ENCODE data around the gene GNAQ. TPM values are rescaled to one million over a fixed set of nuclear protein-coding genes. Genes with fewer than 3 reads are reported as not detected.

GNAQ gene
- total and polyA plus RNA-seq, 2 donors (not counting 1 experiment from before 2014, with no cell fraction given) = 30.4 to 74.3 TPM

- DNase-seq (ENCODE audit: low read depth in 2 of 2) = peak; percentile 95 to 97
- H3K9me3 ChIP-seq (ENCODE audit: control insufficient read depth, insufficient read depth, low read depth, low read length) = no peaks in the 10 kb centered on the region
- peak overlapping the region; percentile 86 for H2AFZ ChIP-seq (ENCODE audit: low read length)
- H4K20me1 ChIP-seq (ENCODE audit: control insufficient read depth, extremely low read depth, insufficient read depth, low read length) = no peaks in the 10 kb centered on the region
- peaks cover 3% of the 10 kb centered on the region for H3K4me1 ChIP-seq (ENCODE audit: control insufficient read depth, extremely low read depth, insufficient read depth, low read length)
- H3K79me2 ChIP-seq (ENCODE audit: control insufficient read depth, insufficient read depth, low read length) = peaks cover 36% of the 10 kb centered on the region
- no peak for TF ChIP-seq EZH2 (IDR thresholded peaks at IDR 0.05; ENCODE audit: low read length, missing control alignments)
- TF ChIP-seq, protein P1, sequence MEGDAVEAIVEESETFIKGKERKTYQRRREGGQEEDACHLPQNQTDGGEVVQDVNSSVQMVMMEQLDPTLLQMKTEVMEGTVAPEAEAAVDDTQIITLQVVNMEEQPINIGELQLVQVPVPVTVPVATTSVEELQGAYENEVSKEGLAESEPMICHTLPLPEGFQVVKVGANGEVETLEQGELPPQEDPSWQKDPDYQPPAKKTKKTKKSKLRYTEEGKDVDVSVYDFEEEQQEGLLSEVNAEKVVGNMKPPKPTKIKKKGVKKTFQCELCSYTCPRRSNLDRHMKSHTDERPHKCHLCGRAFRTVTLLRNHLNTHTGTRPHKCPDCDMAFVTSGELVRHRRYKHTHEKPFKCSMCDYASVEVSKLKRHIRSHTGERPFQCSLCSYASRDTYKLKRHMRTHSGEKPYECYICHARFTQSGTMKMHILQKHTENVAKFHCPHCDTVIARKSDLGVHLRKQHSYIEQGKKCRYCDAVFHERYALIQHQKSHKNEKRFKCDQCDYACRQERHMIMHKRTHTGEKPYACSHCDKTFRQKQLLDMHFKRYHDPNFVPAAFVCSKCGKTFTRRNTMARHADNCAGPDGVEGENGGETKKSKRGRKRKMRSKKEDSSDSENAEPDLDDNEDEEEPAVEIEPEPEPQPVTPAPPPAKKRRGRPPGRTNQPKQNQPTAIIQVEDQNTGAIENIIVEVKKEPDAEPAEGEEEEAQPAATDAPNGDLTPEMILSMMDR (conservative IDR thresholded peaks at IDR 0.05 in 1 of 2, IDR thresholded peaks at IDR 0.05 in 1 of 2; ENCODE audit: low read depth in 1 of 2, low read length in 2 of 2) = no peak
- no peaks in the 10 kb centered on the region for H3K27me3 ChIP-seq (ENCODE audit: control insufficient read depth, insufficient read depth, low read length)
- peak overlapping the region; percentile 79 for H3K9ac ChIP-seq (ENCODE audit: insufficient read depth, low read length)
- peak overlapping the region; percentile 82 for H3K27ac ChIP-seq (ENCODE audit: insufficient read depth, low read length)
- H3K4me2 ChIP-seq (ENCODE audit: extremely low read depth, insufficient read depth, low read length) = peak overlapping the region; percentile 88
- H3K4me3 ChIP-seq (replicated peaks in 1 of 4; ENCODE audit: control extremely low read depth in 1 of 4, insufficient read depth in 1 of 4, low read depth in 3 of 4, low read length in 4 of 4) = peak overlapping the region; percentile 54 to 83 (median 74)
- no peaks in the 10 kb centered on the region for H3K36me3 ChIP-seq (ENCODE audit: control insufficient read depth, insufficient read depth, low read length)
Observed at GRCh38 chr9:78031893-78032729, 500 bp upstream of the GNAQ start.

GRCh38 chr9:78030553-78031443, 813 bp downstream of the GNAQ start:
- Histone ChIP-seq H3K9ac (ENCODE audit: insufficient read depth, low read length) (peak overlapping the region; percentile 65), H3K4me3 (replicated peaks in 1 of 4; ENCODE audit: control extremely low read depth in 1 of 4, insufficient read depth in 1 of 4, low read depth in 3 of 4, low read length in 4 of 4) (peak overlapping the region; percentile 76 to 86 (median 80)), H3K27ac (ENCODE audit: insufficient read depth, low read length) (peak overlapping the region; percentile 70), H3K36me3 (ENCODE audit: control insufficient read depth, insufficient read depth, low read length) (no peaks in the 10 kb centered on the region), H3K4me2 (ENCODE audit: extremely low read depth, insufficient read depth, low read length) (peak overlapping the region; percentile 80), H3K9me3 (ENCODE audit: control insufficient read depth, insufficient read depth, low read depth, low read length) (no peaks in the 10 kb centered on the region), H3K27me3 (ENCODE audit: control insufficient read depth, insufficient read depth, low read length) (no peaks in the 10 kb centered on the region), H3K4me1 (ENCODE audit: control insufficient read depth, extremely low read depth, insufficient read depth, low read length) (peaks cover 7% of the 10 kb centered on the region), H3K79me2 (ENCODE audit: control insufficient read depth, insufficient read depth, low read length) (peaks cover 43% of the 10 kb centered on the region), H2AFZ (ENCODE audit: low read length) (peak overlapping the region; percentile 67), H4K20me1 (ENCODE audit: control insufficient read depth, extremely low read depth, insufficient read depth, low read length) (no peaks in the 10 kb centered on the region)
- DNase-seq (ENCODE audit: low read depth in 2 of 2) = peak; percentile 45 to 60
- no peak for TF ChIP-seq EZH2 (IDR thresholded peaks at IDR 0.05; ENCODE audit: low read length, missing control alignments)
- TF ChIP-seq, protein P1 (conservative IDR thresholded peaks at IDR 0.05 in 1 of 2, IDR thresholded peaks at IDR 0.05 in 1 of 2; ENCODE audit: low read depth in 1 of 2, low read length in 2 of 2) = no peak

GRCh38 chr9:78030296-78030552, 1.4 kb downstream of the GNAQ start:
- Histone ChIP-seq H3K9me3 (ENCODE audit: control insufficient read depth, insufficient read depth, low read depth, low read length) (no peaks in the 10 kb centered on the region), H2AFZ (ENCODE audit: low read length) (peak overlapping the region; percentile 67)

More at GRCh38 chr9:78030296-78030552, 1.4 kb downstream of the GNAQ start:
- H3K4me3 ChIP-seq (replicated peaks in 1 of 4; ENCODE audit: control extremely low read depth in 1 of 4, insufficient read depth in 1 of 4, low read depth in 3 of 4, low read length in 4 of 4) = peak overlapping the region; percentile 76 to 86 (median 80)
- peak overlapping the region; percentile 80 for H3K4me2 ChIP-seq (ENCODE audit: extremely low read depth, insufficient read depth, low read length)
- no peaks in the 10 kb centered on the region for H3K27me3 ChIP-seq (ENCODE audit: control insufficient read depth, insufficient read depth, low read length)
- H3K27ac ChIP-seq (ENCODE audit: insufficient read depth, low read length) = peak overlapping the region; percentile 70
- H3K9ac ChIP-seq (ENCODE audit: insufficient read depth, low read length) = peak overlapping the region; percentile 65
- no peaks in the 10 kb centered on the region for H4K20me1 ChIP-seq (ENCODE audit: control insufficient read depth, extremely low read depth, insufficient read depth, low read length)
- TF ChIP-seq, protein P1 (conservative IDR thresholded peaks at IDR 0.05 in 1 of 2, IDR thresholded peaks at IDR 0.05 in 1 of 2; ENCODE audit: low read depth in 1 of 2, low read length in 2 of 2) = no peak
- TF ChIP-seq EZH2 (IDR thresholded peaks at IDR 0.05; ENCODE audit: low read length, missing control alignments) = no peak
- H3K79me2 ChIP-seq (ENCODE audit: control insufficient read depth, insufficient read depth, low read length) = peaks cover 47% of the 10 kb centered on the region
- H3K36me3 ChIP-seq (ENCODE audit: control insufficient read depth, insufficient read depth, low read length) = no peaks in the 10 kb centered on the region
- peaks cover 7% of the 10 kb centered on the region for H3K4me1 ChIP-seq (ENCODE audit: control insufficient read depth, extremely low read depth, insufficient read depth, low read length)
- DNase-seq (ENCODE audit: low read depth in 2 of 2) = no peak

All from fibroblast of lung (primary cell).